Epidermal melanocyte (primary cell): Measurements from ENCODE around the gene NLN.
A peak's percentile ranks its signal among the peaks of the same experiment; 100 is the strongest.
"Not testable (repeated sequence)": the region's sequence is repeated elsewhere in the genome, so short reads cannot be mapped to it uniquely, and the experiment has no call there.

Source experiments
- DNase-seq: peaks from one replicate; pipeline ENCODE4 v3.0.0; 2011; ENCODE audit warnings: low spot score; ENCODE audit not compliant: insufficient read length

Gene NLN

GRCh38 chr5:65772963-65773362, 51.0 kb downstream of the NLN start:
- not testable (repeated sequence) for DNase-seq

- DNase-seq: peak; percentile 22
Observed at GRCh38 chr5:65774346-65774745, 52.3 kb downstream of the NLN start.

GRCh38 chr5:65775476-65775875, 53.5 kb downstream of the NLN start:
- no peak for DNase-seq

- DNase-seq: no peak
Observed at GRCh38 chr5:65776441-65777141, 54.6 kb downstream of the NLN start.

- no peak for DNase-seq
Observed at GRCh38 chr5:65778126-65778525, 56.1 kb downstream of the NLN start.

- no peak for DNase-seq
Observed at GRCh38 chr5:65779643-65780042, 57.6 kb downstream of the NLN start.

- DNase-seq: not testable (repeated sequence)
Observed at GRCh38 chr5:65788296-65788695, 66.3 kb downstream of the NLN start.

GRCh38 chr5:65790371-65791163, 68.6 kb downstream of the NLN start:
- DNase-seq: no peak

GRCh38 chr5:65791712-65792673, 70.0 kb downstream of the NLN start:
- no peak for DNase-seq

GRCh38 chr5:65796269-65796668, 74.3 kb downstream of the NLN start:
- no peak for DNase-seq

- no peak for DNase-seq
Observed at GRCh38 chr5:65796751-65797316, 74.8 kb downstream of the NLN start.

GRCh38 chr5:65797481-65797880, 75.5 kb downstream of the NLN start:
- DNase-seq: no peak

- no peak for DNase-seq
Observed at GRCh38 chr5:65799857-65800256, 77.9 kb downstream of the NLN start.

- no peak for DNase-seq
Observed at GRCh38 chr5:65800775-65801174, 78.8 kb downstream of the NLN start.

- no peak for DNase-seq
Observed at GRCh38 chr5:65801352-65801783, 79.4 kb downstream of the NLN start.

- DNase-seq: no peak
Observed at GRCh38 chr5:65802080-65802479, 80.1 kb downstream of the NLN start.

GRCh38 chr5:65802820-65803219, 80.8 kb downstream of the NLN start:
- DNase-seq: no peak

GRCh38 chr5:65803699-65804391, 81.8 kb downstream of the NLN start:
- no peak for DNase-seq

GRCh38 chr5:65805089-65805488, 83.1 kb downstream of the NLN start:
- DNase-seq: no peak

GRCh38 chr5:65807494-65807893, 85.5 kb downstream of the NLN start:
- not testable (repeated sequence) for DNase-seq
